AG04450 (cell line): ENCODE data around the gene ESR2. TPM values are rescaled to one million over a fixed set of nuclear protein-coding genes. Genes with fewer than 3 reads are reported as not detected.

Experiments used
- CTCF ChIA-PET: fragments of 300-600, 350-600 bp; formaldehyde crosslinking; extraction: SDS; loops from one replicate; lab custom pipeline; 2022; ENCODE audit warnings: antibody characterized with exemption, inconsistent platforms; lab: Charles Lee
- POLR2A ChIA-PET: fragments of 350-600 bp; formaldehyde crosslinking; extraction: SDS; loops from one replicate; lab custom pipeline; 2021; ENCODE audit warnings: antibody characterized with exemption, inconsistent platforms; lab: Yijun Ruan, JAX
- DNase-seq: peaks from one replicate; pipeline ENCODE4 v3.0.0-alpha.2; 2011; ENCODE audit warnings: low read depth, low spot score
- H3K27ac ChIP-seq: one replicate; pipeline ENCODE4 v1.5.1; 2012; ENCODE audit warnings: low read depth, low read length, control low read depth
- H3K27me3 ChIP-seq: one replicate; pipeline ENCODE4 v1.6.0; 2012; ENCODE audit warnings: low read length; ENCODE audit not compliant: control insufficient read depth, insufficient read depth
- H3K4me3 ChIP-seq: 2 replicates; pipeline ENCODE4 v1.5.1; 2011; ENCODE audit warnings: mild to moderate bottlenecking, low read depth, low read length, control low read depth
- H3K9me3 ChIP-seq: 2 replicates; pipeline ENCODE4 v1.5.1; 2012; ENCODE audit warnings: low read length; ENCODE audit not compliant: control insufficient read depth, insufficient read depth
- CTCF ChIP-seq: IDR thresholded peaks from 2 replicates; pipeline ENCODE4 v1.5.1; 2011; ENCODE audit warnings: low read depth, low read length, control low read depth, inconsistent platforms
- polyA plus RNA-seq: library from polyadenylated mRNA; depleted of rRNA; stranded (reverse); fragments of >200 nt; gene quantifications from 2 replicates; pipeline ENCODE4 v1.2.3, GENCODE V29; 2011

The ESR2 gene
- polyA plus RNA-seq, 1 experiment: 0.04 TPM

- no peak overlapping the region for H3K4me3 ChIP-seq
- peak; percentile 50 for TF ChIP-seq CTCF
- no peak overlapping the region for H3K27ac ChIP-seq
- no peaks in the 10 kb centered on the region for H3K9me3 ChIP-seq
- CTCF ChIA-PET: interaction anchor here (0.5 to 1.3 kb wide), 5 partner anchors 80 to 243 kb away, joined by 3 to 5 read pairs (median 4); no protein-coding TSS in a partner anchor
- POLR2A ChIA-PET: no interaction called here
- no peak for DNase-seq
- H3K27me3 ChIP-seq: no peaks in the 10 kb centered on the region
These were observed 233.5 kb downstream of the ESR2 start for GRCh38 chr14:64060648-64061096.

- DNase-seq: no peak
- H3K27me3 ChIP-seq: no peaks in the 10 kb centered on the region
- no peak overlapping the region for H3K4me3 ChIP-seq
- no peak overlapping the region for H3K27ac ChIP-seq
- ChIA-PET POLR2A (no interaction called here), CTCF (interaction anchor here (1.3 kb wide), 2 partner anchors 236 to 243 kb away, joined by 4 to 5 read pairs; no protein-coding TSS in a partner anchor)
- H3K9me3 ChIP-seq: no peaks in the 10 kb centered on the region
- TF ChIP-seq CTCF: no peak
These were observed 234.0 kb downstream of the ESR2 start for GRCh38 chr14:64060199-64060545.

GRCh38 chr14:64059454-64060198 is 234.5 kb downstream of the ESR2 start:
- Histone ChIP-seq H3K9me3 (no peaks in the 10 kb centered on the region), H3K4me3 (no peak overlapping the region), H3K27ac (no peak overlapping the region), H3K27me3 (no peaks in the 10 kb centered on the region)
- CTCF ChIA-PET: interaction anchor here (1.3 kb wide), 1 partner anchor 236 kb away, joined by 4 read pairs; no protein-coding TSS in a partner anchor
- POLR2A ChIA-PET: no interaction called here
- DNase-seq: no peak
- no peak for TF ChIP-seq CTCF

GRCh38 chr14:64053694-64054669 is 240.2 kb downstream of the ESR2 start:
- no peak for DNase-seq
- CTCF ChIA-PET: interaction anchor here (1.4 to 2.0 kb wide), 2 partner anchors 15 to 250 kb away, joined by 6 read pairs; no protein-coding TSS in a partner anchor
- Histone ChIP-seq H3K4me3 (no peak overlapping the region), H3K9me3 (no peaks in the 10 kb centered on the region), H3K27me3 (no peaks in the 10 kb centered on the region), H3K27ac (no peak overlapping the region)
- POLR2A ChIA-PET: no interaction called here
- TF ChIP-seq CTCF: no peak
